SK-N-SH (cell line): ENCODE measurements around the gene APLP2. TPM values are rescaled to one million over a fixed set of nuclear protein-coding genes. Genes with fewer than 3 reads are reported as not detected.

Experiments used
- CTCF ChIA-PET: fragments of 300-600, 350-600 bp; formaldehyde crosslinking; extraction: SDS; loops from one replicate; lab custom pipeline; 2021; lab: Yijun Ruan, JAX
- POLR2A ChIA-PET: fragments of 350-600 bp; sonication (Branson Sonifier 250); formaldehyde crosslinking; extraction: SDS; loops from one replicate; lab custom pipeline; 2020; ENCODE audit warnings: antibody characterized with exemption, inconsistent platforms; lab: Yijun Ruan, JAX
- DNase-seq: peaks from one replicate; pipeline ENCODE4 v3.0.0; 2012
- H2AFZ ChIP-seq: fragments of 200-600 bp; sonication (generic); 2 replicates; pipeline ENCODE4 v1.8.1; 2016; ENCODE audit warnings: antibody characterized with exemption, mild to moderate bottlenecking, low read depth
- H3F3A ChIP-seq: fragments of 200-600 bp; sonication (generic); replicated peaks from 2 replicates; pipeline ENCODE3; 2016; ENCODE audit warnings: antibody characterized with exemption, mild to moderate bottlenecking; ENCODE audit not compliant: insufficient read depth
- H3K27ac ChIP-seq, 2 experiments: fragments of 200-500 bp in 1 of 2; fragments of 200-600 bp in 1 of 2; sonication (Bioruptor generic) in 1 of 2; sonication (generic), shearing (Covaris generic) in 1 of 2; 2 replicates each; pipeline versions ENCODE4 v1.5.1 to v1.6.1; 2014 to 2016; ENCODE audit warnings: low read depth in 2 of 2, inconsistent platforms in 1 of 2, low read length in 1 of 2, mild to moderate bottlenecking in 1 of 2, mixed read lengths in 1 of 2
- H3K27me3 ChIP-seq: fragments of 200-600 bp; sonication (generic), shearing (Covaris generic); 2 replicates; pipeline ENCODE4 v1.6.1; 2016; ENCODE audit warnings: mixed run types; ENCODE audit not compliant: insufficient read depth
- H3K36me3 ChIP-seq, 2 experiments: fragments of 200-500 bp in 1 of 2; fragments of 200-600 bp in 1 of 2; sonication (Bioruptor generic) in 1 of 2; sonication (generic) in 1 of 2; replicated peaks in 1 of 2; 2 replicates each; pipeline versions ENCODE3 to v1.5.1; 2014 to 2016; ENCODE audit warnings: low read length in 1 of 2, mild to moderate bottlenecking in 1 of 2; ENCODE audit not compliant: insufficient read depth in 2 of 2, control insufficient read depth in 1 of 2
- H3K4me1 ChIP-seq, 2 experiments: fragments of 200-500 bp in 1 of 2; fragments of 200-600 bp in 1 of 2; sonication (Bioruptor generic) in 1 of 2; sonication (generic), shearing (Covaris generic) in 1 of 2; 2 replicates each; pipeline versions ENCODE4 v1.5.1 to v1.6.1; 2014 to 2016; ENCODE audit warnings: low read depth in 1 of 2, low read length in 1 of 2, mixed run types in 1 of 2; ENCODE audit not compliant: insufficient read depth in 2 of 2, control insufficient read depth in 1 of 2
- H3K4me2 ChIP-seq: fragments of 200-600 bp; sonication (generic), shearing (Covaris generic); 2 replicates; pipeline ENCODE4 v1.6.1; 2017; ENCODE audit warnings: mixed run types
- H3K4me3 ChIP-seq, 2 experiments: fragments of 200-500 bp in 1 of 2; fragments of 200-600 bp in 1 of 2; sonication (Bioruptor generic) in 1 of 2; sonication (generic), shearing (Covaris generic) in 1 of 2; 2 replicates each; pipeline versions ENCODE4 v1.5.1 to v1.8.1; 2014 to 2016; ENCODE audit warnings: low read depth in 2 of 2, inconsistent platforms in 1 of 2, low read length in 1 of 2, mild to moderate bottlenecking in 1 of 2, mixed read lengths in 1 of 2, moderate library complexity in 1 of 2
- H3K79me2 ChIP-seq: fragments of 200-600 bp; sonication (generic); 2 replicates; pipeline ENCODE4 v1.8.1; 2017; ENCODE audit warnings: mild to moderate bottlenecking; ENCODE audit not compliant: insufficient read depth
- H3K9ac ChIP-seq: fragments of 200-600 bp; sonication (generic); 2 replicates; pipeline ENCODE4 v1.6.1; 2017; ENCODE audit warnings: mixed run types
- H3K9me2 ChIP-seq: fragments of 200-600 bp; sonication (generic); 2 replicates; pipeline ENCODE4 v1.6.1; 2017; ENCODE audit warnings: mixed run types
- H3K9me3 ChIP-seq: fragments of 200-600 bp; sonication (generic); 2 replicates; pipeline ENCODE4 v1.6.1; 2017; ENCODE audit warnings: mixed run types, mild to moderate bottlenecking, moderate library complexity
- H4K20me1 ChIP-seq: fragments of 200-600 bp; sonication (generic); 2 replicates; pipeline ENCODE4 v1.6.1; 2017; ENCODE audit warnings: mild to moderate bottlenecking, mixed run types; ENCODE audit not compliant: insufficient read depth
- EZH2phosphoT487 ChIP-seq: fragments of 200-600 bp; sonication (generic); IDR thresholded peaks from 2 replicates; pipeline ENCODE4 v1.6.1; 2017; ENCODE audit warnings: low read depth, mixed run types, mild to moderate bottlenecking, antibody characterized with exemption, moderate library complexity, borderline replicate concordance
- FOXJ3 ChIP-seq: sonication (generic); formaldehyde crosslinking; IDR thresholded peaks from 2 replicates; pipeline ENCODE4 v1.5.1; 2020; ENCODE audit warnings: mild to moderate bottlenecking, missing genetic modification reagents
- FOXM1 ChIP-seq: IDR thresholded peaks from 2 replicates; pipeline ENCODE4 v1.4.0; 2012; ENCODE audit warnings: low read depth, mild to moderate bottlenecking
- GABPA ChIP-seq: IDR thresholded peaks from 2 replicates; pipeline ENCODE4 v1.4.0; 2012; ENCODE audit warnings: low read depth, mild to moderate bottlenecking
- GATA2 ChIP-seq: sonication (generic); formaldehyde crosslinking; IDR thresholded peaks from 2 replicates; pipeline ENCODE4 v1.5.0; 2020; ENCODE audit warnings: mild to moderate bottlenecking, missing genetic modification reagents
- JUND ChIP-seq: IDR thresholded peaks from 2 replicates; pipeline ENCODE4 v1.4.0; 2012
- MEF2A ChIP-seq: IDR thresholded peaks from 2 replicates; pipeline ENCODE4 v1.4.0; 2012; ENCODE audit warnings: low read depth, borderline replicate concordance
- POLR2AphosphoS5 ChIP-seq: IDR thresholded peaks from 2 replicates; pipeline ENCODE4 v1.6.1; 2012; ENCODE audit warnings: low read depth, low read length
- RAD21 ChIP-seq: IDR thresholded peaks from 2 replicates; pipeline ENCODE4 v1.6.1; 2012; ENCODE audit warnings: mild to moderate bottlenecking, low read length
- TAF1 ChIP-seq: IDR thresholded peaks from 2 replicates; pipeline ENCODE4 v1.6.1; 2012; ENCODE audit warnings: low read depth, mild to moderate bottlenecking, low read length, moderate library complexity, borderline replicate concordance
- TCF12 ChIP-seq: IDR thresholded peaks from 2 replicates; pipeline ENCODE4 v1.4.0; 2012
- TEAD4 ChIP-seq: IDR thresholded peaks from 2 replicates; pipeline ENCODE4 v1.4.0; 2012; ENCODE audit warnings: mild to moderate bottlenecking, borderline replicate concordance; ENCODE audit not compliant: insufficient read depth
- YY1 ChIP-seq: IDR thresholded peaks from 2 replicates; pipeline ENCODE4 v1.4.0; 2012; ENCODE audit warnings: low read depth, mild to moderate bottlenecking
- WGBS: methylation state at CpG from one replicate; pipeline ENCODE4 v1.1.6; 2017; ENCODE audit warnings: low lambda C conversion rate; 5-methylcytosine and 5-hydroxymethylcytosine counted together
- polyA plus RNA-seq, 3 experiments: library from polyadenylated mRNA; depleted of rRNA; stranded (reverse); fragments of >200 nt; gene quantifications; 2 replicates each; pipeline ENCODE4 v1.2.3, GENCODE V29; 2012
- TF ChIP-seq, protein P1 (sequence below): IDR thresholded peaks from 2 replicates; pipeline ENCODE4 v1.4.0; 2012; ENCODE audit warnings: low read depth
- TF ChIP-seq, protein P2 (sequence below): fragments of 150-350 bp; IDR thresholded peaks from 2 replicates; pipeline ENCODE4 v1.6.1; 2017; ENCODE audit warnings: antibody characterized with exemption, low read length, low read depth, borderline replicate concordance
- TF ChIP-seq, protein P3 (sequence below): fragments of 150-350 bp; IDR thresholded peaks from 2 replicates; pipeline ENCODE4 v1.6.1; 2016; ENCODE audit warnings: mild to moderate bottlenecking, low read depth, low read length

The APLP2 gene
- polyA plus RNA-seq, 1 of the 3 experiments (the other 2 are of a cell fraction): 424 TPM

DNA sequence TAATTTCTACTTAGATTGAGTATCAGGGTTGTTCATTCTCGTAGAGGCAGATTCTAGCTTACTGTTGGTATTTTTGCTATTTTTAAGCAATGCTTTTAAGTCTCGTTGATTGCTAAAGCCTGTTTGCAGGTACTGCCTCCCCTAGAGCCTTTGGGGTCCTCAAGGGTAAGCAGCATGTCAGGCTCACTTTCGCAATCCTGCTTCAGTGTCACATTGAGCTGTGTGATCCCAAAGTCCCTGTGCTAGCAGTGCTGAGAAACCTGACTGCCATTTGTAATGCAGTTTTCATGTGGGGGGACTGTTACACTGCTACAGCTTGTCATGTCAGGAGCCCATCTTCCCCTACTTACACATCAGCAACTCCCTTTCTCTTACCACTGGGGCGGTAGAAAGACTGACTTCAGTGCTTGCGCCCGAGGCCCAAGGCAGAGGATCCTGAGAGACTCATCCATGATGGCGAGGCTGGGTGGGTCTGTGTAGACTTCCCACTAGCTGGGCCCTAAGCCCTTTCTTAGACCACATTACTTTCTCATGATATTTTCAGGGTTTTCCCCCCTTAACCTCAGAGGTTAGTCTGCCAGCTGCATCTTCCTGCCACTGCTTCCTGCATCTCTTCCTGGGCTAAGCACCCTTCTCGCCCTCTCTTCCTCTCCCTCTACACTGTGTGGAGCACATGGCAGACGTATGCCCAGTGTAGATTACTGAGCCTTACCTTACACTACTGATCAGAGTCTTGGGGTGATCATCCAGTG is 49.1 kb downstream of the APLP2 start:
- H3K9ac ChIP-seq: no peak overlapping the region
- H4K20me1 ChIP-seq: peaks cover 83% of the 10 kb centered on the region
- POLR2A ChIA-PET: no interaction called here
- no peaks in the 10 kb centered on the region for H3K27me3 ChIP-seq
- H3K27ac ChIP-seq: no peak overlapping the region; a peak in 1 of 4 replicates
- CTCF ChIA-PET: interaction anchor here (1.0 to 1.4 kb wide), 3 partner anchors 9 to 13 kb away, joined by 3 to 8 read pairs (median 3); no protein-coding TSS in a partner anchor
- peaks cover 74% of the 10 kb centered on the region for H3K79me2 ChIP-seq
- no peak overlapping the region for H3K4me3 ChIP-seq
- H3K9me3 ChIP-seq: no peaks in the 10 kb centered on the region
- DNase-seq: no peak
- H3K9me2 ChIP-seq: no peaks in the 10 kb centered on the region
- H3K4me2 ChIP-seq: no peak overlapping the region
- TF ChIP-seq FOXJ3 (CRISPR knock-in tag) (no peak), TAF1 (no peak), JUND (no peak), MEF2A (no peak), EZH2phosphoT487 (no peak), RAD21 (no peak), GATA2 (no peak), POLR2AphosphoS5 (no peak), YY1 (no peak), TEAD4 (no peak), FOXM1 (no peak), GABPA (no peak)
- TF ChIP-seq, protein P1, sequence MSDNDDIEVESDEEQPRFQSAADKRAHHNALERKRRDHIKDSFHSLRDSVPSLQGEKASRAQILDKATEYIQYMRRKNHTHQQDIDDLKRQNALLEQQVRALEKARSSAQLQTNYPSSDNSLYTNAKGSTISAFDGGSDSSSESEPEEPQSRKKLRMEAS: no peak
- TF ChIP-seq, protein P2, sequence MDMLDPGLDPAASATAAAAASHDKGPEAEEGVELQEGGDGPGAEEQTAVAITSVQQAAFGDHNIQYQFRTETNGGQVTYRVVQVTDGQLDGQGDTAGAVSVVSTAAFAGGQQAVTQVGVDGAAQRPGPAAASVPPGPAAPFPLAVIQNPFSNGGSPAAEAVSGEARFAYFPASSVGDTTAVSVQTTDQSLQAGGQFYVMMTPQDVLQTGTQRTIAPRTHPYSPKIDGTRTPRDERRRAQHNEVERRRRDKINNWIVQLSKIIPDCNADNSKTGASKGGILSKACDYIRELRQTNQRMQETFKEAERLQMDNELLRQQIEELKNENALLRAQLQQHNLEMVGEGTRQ: no peak
- H3F3A ChIP-seq: peaks cover 13% of the 10 kb centered on the region
- H3K36me3 ChIP-seq: peaks cover 27 to 38% of the 10 kb centered on the region in 2 experiments
- WGBS: 96% methylated on average over 8 of the region's 9 CpGs
- no peak overlapping the region for H2AFZ ChIP-seq
- H3K4me1 ChIP-seq: peaks cover 0 to 4% of the 10 kb centered on the region in 2 experiments; a peak in 2 of 4 replicates

DNA sequence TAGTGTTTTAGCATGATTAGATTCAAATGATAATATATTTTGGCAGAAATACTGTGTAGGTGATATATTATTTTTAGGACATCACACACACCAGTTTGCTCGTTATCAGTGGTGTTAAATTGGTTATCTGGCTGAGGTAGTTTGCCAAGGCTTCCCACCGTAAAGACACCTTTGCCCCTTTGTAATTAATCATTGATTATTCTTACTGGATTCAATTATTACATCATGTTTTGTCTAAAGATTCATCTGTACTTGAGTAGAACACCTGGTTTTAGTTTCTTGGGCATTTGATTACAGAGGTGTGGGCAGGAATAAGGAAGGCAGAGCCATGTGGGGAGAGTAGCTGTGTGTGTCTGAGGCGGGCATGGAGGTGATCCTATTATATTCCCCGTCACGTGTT is 50.4 kb downstream of the APLP2 start:
- no peak overlapping the region for H3K9ac ChIP-seq
- no peaks in the 10 kb centered on the region for H3K9me3 ChIP-seq
- H3K4me2 ChIP-seq: no peak overlapping the region
- no peak overlapping the region; a peak in 1 of 4 replicates for H3K27ac ChIP-seq
- no peak for DNase-seq
- H3K36me3 ChIP-seq: peaks cover 35 to 44% of the 10 kb centered on the region in 2 experiments
- no peak overlapping the region for H3K4me3 ChIP-seq
- ChIA-PET CTCF (interaction anchor here (1.0 to 3.4 kb wide), 3 partner anchors 8 to 12 kb away, joined by 3 to 21 read pairs (median 8); no protein-coding TSS in a partner anchor), POLR2A (no interaction called here)
- H3K4me1 ChIP-seq: peaks cover 0 to 4% of the 10 kb centered on the region in 2 experiments; a peak in 2 of 4 replicates
- H3F3A ChIP-seq: peaks cover 10% of the 10 kb centered on the region
- no peaks in the 10 kb centered on the region for H3K27me3 ChIP-seq
- no peak overlapping the region for H2AFZ ChIP-seq
- TF ChIP-seq YY1: no peak
- TF ChIP-seq TCF12: no peak
- TF ChIP-seq, protein P3, sequence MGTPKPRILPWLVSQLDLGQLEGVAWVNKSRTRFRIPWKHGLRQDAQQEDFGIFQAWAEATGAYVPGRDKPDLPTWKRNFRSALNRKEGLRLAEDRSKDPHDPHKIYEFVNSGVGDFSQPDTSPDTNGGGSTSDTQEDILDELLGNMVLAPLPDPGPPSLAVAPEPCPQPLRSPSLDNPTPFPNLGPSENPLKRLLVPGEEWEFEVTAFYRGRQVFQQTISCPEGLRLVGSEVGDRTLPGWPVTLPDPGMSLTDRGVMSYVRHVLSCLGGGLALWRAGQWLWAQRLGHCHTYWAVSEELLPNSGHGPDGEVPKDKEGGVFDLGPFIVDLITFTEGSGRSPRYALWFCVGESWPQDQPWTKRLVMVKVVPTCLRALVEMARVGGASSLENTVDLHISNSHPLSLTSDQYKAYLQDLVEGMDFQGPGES: no peak
- no peak for TF ChIP-seq GATA2
- TF ChIP-seq, all 33 proteins: peak for 0
- WGBS: 97% methylated on average over 3 of the region's 5 CpGs
- H3K79me2 ChIP-seq: peaks cover 70% of the 10 kb centered on the region
- H3K9me2 ChIP-seq: no peaks in the 10 kb centered on the region
- peaks cover 84% of the 10 kb centered on the region for H4K20me1 ChIP-seq
